Stimulated activated CD8-positive, alpha-beta memory T cell treated with anti-CD3 and anti-CD28 coated beads, Interleukin-4, amount 100 ng/mL, for 24 hours (primary cell): ENCODE measurements around the gene NAALADL2.

Experiments
- DNase-seq: peaks from one replicate; pipeline ENCODE4 v3.0.0-alpha.2; 2020; ENCODE audit warnings: low read depth

Gene NAALADL2

DNA sequence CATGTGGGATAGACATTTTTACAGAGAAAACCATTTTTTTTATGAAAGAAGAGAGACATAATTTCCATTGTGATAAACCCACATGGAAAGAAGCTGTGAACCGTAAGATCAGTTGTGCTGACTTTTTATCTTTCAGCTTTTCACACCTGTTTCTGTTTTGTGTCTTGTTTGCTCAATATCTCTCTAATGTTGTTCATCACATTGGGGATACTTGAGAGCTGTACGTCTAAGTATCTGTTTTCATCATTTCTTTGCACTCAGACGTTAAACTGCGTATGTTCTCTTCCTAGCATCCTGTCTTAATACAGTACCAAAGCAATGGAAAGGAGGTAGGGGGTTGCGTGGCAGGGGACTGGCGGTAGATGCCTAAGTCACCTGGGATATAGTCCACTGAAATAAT is 449.0 kb downstream of the NAALADL2 start:
- DNase-seq = no peak

- DNase-seq = no peak
Measured at GRCh38 chr3:175310046-175310445, 450.9 kb downstream of the NAALADL2 start.

GRCh38 chr3:175311404-175311803 is 452.3 kb downstream of the NAALADL2 start:
- DNase-seq = no peak

DNA sequence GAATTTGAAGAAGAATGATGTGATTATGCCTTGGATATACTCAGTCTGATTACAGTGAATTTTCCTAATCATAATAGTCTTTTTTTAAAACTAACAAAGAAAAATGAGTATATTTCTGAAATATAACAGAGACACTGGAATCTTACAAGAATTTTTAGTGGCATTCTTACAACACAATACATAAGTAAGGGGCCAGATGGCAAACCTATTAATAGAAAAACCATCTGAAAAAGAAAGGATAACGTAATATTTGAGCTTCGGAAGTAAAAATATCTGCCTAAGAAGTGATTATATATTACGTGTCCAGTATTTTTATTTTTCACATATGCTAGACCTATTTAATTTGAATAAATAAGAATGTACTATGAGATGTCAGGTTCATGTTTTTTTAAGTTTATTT is 452.8 kb downstream of the NAALADL2 start:
- no peak for DNase-seq

DNA sequence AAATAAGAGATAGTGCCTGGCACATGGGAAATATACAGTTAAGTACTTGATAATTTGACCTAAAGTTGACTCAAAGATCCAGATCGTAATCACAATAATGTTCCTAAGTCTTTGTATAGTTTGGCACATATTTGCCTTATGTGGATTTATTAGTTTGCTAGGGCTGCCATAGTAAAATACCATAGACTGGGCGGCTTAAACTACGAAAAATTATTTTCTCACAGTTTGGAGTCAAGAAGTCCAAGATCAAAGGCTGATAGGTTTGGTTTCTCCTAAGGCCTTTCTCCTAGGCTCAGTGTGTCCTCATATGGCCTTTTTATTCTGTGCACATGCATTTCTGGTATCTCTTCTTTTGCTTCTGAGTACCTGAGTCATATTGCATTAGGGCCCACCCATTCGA is 453.7 kb downstream of the NAALADL2 start:
- DNase-seq = no peak

- DNase-seq = no peak
Measured at GRCh38 chr3:175316799-175317198, 457.7 kb downstream of the NAALADL2 start.

- DNase-seq = no peak
Measured at GRCh38 chr3:175325440-175325839, 466.3 kb downstream of the NAALADL2 start.

DNA sequence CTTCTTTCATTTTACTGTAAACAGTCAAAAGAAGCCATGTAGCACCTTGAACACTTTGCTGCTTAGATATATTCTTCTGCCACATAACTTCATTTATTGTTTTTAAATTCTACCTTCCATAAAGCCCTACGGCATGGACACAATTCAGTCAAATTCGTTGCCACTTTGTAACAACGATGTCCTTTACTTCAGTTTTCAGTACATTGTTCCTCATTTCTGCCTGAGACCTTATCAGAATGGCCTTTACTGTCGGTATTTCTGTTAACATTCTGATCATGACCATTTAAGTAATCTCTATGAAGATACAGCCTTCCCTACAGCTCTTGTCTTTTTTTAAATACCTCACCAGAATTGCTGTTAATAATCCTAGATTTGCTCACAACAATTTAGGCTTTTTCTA is 466.9 kb downstream of the NAALADL2 start:
- DNase-seq = no peak

DNA sequence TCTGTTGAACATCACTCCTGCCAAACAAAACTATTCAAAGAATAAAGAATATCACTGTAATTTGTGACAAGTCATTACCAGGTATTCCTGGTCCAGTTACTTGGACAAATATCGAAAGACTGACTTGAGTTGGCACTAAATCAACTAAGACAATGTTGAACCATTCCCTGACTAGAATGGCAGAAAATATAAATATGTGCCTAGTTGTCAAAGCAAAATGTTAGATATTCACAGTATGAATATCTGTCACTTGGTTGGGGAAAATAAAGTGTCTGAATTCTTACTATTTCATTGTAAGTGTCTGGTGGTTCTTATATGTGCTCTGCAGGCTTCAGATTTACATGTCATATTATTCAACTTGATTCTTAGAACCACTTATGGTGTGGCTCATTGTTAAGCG is 470.2 kb downstream of the NAALADL2 start:
- no peak for DNase-seq

- no peak for DNase-seq
Measured at GRCh38 chr3:175335229-175335628, 476.1 kb downstream of the NAALADL2 start.

DNA sequence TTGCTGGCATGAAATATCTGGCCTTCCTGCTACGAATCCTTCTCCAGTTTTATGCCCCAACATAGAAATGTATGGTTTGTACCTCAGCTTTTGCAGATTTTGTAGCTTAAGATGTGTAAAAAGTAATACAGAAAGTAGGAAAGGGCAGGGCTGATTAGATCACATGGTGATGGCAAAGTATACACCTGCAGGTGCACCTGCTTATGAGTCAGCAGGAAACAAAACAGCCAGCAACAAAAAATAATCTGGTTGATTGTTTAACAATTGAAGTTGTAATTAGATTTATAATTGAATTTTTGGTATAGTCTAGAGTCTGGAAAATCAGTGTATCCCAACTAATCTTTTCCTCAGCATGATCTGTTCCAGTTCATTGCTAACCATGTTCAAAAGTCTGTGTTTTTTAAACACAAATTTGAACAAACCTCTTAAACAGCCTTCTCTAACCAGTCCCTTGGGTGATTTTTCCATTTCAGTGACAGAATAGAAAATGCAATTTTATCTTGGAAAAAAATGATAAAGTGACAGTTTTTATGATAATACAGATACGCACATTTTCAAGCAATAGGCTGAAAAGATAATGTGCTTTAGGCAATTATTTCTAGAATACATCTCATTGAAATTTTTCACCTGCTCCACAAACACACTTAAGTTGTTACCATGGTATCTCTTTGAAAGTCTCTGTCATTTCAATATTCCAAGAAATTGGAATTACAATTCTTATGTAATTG is 477.4 kb downstream of the NAALADL2 start:
- DNase-seq = no peak

GRCh38 chr3:175337631-175338030 is 478.5 kb downstream of the NAALADL2 start:
- no peak for DNase-seq

DNA sequence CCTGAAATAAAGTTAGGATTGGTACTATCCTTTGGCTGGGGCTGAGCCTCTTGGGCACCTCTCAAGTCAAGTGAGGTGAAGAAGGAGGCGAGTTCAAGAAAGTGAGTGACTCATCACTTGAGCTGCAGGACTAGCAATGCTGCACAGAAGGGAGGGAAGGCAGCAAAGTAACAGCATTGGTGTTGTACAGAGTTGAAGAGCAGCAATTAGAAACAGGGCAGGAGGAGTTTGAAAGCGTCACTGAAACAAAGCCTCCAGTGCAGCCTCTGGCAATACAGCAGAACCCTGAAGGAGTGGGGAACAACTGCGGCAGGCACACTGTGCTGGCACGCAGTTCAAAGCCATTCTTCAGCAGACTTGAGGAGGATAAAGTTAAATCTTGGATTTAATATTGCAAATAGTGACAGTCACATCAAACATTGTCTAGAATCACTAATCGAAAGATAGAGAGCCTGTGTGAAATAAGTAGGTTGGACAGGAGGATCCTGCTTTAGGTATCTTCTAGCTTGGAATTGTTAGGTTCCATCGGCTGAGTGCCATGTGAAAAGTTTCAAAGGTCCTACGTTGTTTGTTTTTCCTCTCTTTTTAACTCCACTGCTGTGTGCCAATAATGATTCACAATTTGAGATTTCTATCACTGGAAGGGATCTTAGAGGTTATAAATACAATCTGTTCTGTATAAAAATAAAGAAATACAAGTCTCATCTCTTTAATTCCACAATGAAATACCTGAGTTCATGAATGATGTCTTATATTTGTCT is 479.8 kb downstream of the NAALADL2 start:
- DNase-seq = no peak

DNA sequence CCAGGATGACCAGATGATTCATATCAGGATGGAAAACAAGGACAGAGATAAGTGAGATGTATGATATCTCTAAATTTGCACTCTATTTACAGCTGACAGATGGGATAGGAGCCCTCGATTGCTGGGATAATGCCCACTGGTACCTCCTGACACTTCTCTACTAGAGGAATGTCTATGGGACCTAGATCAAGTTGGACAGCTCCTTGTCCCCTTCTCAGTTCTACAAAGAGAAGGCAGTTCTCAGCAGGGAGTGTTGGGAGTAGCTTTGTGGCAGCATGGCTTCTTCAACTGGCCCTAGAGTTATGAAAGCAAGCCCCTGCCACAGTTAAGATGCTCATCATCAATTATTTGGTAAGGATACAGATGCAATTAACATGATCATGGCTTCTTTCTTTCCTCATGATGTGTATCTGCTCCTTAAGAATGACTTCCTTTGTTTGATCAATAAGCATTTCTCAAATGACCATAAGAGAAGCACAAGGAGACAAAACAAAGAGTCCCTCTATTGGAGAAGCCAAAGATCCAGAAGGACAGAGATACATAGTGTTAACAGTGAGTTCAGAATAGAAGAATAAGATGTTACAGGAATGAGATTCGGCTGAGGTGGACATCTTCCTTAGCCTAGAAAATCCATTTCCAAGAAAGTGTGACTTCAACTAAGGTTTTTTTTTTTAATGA is 481.3 kb downstream of the NAALADL2 start:
- no peak for DNase-seq

DNA sequence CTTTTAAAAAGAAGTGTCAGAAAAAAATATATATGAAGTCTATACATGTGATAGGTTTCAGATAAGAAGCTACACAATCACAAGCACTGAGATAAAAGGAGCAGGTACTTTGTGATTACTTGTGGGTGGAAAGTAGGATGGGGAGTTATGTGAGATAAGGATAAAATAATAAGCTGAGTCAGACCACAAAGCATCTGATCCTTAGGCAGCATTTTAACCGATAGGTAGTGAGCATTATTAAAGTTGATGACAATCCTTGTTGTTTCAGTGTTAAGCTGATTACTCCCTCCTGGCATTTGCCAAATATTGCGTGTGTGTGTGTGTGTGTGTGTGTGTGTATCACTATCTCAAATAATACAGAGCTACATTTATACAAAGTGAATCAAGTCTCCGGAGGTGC is 483.1 kb downstream of the NAALADL2 start:
- no peak for DNase-seq

DNA sequence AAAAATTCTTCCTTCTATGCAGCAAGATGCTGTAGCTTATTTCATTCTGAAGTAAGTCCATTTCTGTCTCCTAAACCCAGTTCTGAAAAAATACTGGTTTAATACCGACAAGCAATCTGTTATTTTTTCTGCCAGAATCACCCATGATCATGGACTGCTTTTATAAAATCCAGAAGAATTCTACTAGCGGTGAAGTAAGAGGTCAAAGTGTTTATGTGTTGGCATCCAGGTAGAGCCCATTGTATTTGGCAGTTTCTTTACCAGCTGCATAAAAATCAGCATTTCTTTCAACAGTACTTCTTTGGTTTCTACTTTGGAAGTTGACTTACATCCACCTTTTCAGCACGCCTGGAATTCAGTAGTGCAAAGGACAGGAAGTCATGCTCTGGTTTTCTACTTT is 484.8 kb downstream of the NAALADL2 start:
- DNase-seq = no peak

DNA sequence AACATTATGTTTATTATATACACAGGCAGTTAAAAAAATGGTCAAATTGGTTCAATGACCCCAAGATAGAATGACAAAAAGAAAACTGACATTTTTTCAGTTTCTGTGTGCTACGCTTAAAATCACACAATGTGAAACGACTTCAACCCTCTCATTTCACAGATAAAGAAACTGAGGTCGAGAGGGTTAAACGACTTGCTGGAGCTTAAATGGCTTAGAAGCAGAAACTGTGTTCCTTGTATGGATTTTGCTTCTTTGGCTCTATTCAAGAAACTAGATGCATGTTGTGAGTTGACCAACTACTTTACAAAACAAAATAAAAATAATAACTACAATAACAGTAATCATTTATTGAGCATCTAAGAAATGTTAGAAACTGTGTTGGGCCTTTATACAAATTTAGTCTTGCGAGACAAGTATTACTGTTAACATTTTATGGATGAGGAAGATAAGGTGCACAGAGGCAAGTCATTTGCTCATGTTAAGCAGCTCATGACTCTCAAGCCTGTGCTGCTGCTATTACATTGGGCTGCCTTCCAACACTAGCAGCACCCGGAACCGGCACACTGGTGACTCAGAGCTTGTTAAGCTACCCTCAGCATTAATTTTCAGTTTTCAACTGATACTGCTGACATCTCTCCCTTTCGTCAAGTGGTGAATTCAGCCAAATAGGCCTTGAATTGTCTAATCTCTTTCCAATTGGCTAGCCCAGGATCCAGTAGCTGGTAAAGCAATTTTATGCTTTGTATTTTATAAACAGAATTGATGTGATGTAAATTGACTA is 487.6 kb downstream of the NAALADL2 start:
- no peak for DNase-seq

DNA sequence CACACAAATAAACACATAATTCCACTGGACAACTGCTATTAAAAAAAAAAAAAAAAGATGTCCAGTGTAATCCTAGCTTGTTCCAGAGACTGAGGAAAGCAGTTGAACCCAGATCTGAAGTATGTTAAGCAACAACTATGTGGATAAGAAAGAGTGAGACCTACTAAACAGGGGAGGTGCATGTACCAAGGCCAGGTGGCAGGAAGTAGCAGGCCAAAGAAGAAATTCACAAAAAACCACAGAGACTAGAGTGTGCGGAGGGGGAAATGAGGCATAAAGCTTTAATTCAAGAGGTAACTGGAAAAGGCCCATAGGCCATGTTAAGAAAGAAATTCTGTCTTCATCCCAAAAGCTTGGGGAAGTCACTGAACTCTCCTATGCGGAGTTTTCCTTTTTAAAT is 490.0 kb downstream of the NAALADL2 start:
- DNase-seq = no peak

DNA sequence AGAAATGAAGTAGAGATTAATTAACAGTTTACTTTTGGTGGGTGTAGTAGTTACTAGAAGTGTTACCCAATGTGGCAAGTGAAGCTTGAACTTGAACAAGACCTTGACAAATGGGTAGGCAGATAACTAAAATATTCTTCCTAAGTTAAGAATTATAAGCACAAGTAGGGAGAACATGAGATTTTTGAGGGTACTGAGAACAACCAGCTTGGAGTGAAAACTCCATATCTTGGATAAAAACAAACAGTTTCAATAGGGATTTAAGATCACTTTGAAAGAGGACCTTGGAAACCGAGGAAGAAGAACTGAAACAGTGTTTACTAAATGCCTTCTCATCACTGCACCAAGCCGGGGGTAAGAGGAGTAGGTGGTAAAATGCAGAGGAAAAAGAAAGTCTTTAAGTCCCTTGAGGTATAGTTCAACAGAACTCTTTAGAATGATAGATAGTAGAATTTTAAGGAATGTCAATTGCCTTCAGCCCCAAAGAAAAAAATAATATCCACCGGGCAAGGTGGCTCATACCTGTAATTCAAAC is 496.7 kb downstream of the NAALADL2 start:
- DNase-seq = no peak

DNA sequence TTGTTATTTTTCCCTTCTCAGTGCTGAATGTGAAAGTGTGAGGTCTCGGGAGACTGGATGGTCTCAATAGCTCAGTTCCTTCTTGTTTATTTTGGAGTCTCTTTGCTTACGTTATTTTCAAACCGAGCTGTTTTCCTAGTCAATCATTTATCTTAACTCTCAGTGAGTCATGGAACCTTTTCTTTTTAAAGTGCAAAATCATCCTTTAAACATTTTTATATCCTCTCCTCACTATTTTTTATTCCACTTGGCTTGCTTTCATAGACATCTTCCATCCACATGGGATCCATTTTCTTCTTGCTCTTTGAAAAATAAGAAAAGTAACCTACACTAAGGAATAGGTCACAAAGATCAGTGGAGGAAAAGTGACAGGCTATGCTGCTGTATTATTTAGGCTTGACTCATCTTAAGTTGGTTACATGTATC is 497.8 kb downstream of the NAALADL2 start:
- no peak for DNase-seq

- no peak for DNase-seq
Measured at GRCh38 chr3:175357758-175358157, 498.6 kb downstream of the NAALADL2 start.

GRCh38 chr3:175358935-175359334 is 499.8 kb downstream of the NAALADL2 start:
- DNase-seq = no peak
